HG02798 (cell line): Measurements from ENCODE around the gene CCDC7.
"Not testable (repeated sequence)": the region's sequence is repeated elsewhere in the genome, so short reads cannot be mapped to it uniquely, and the experiment has no call there.

Experiments
- ATAC-seq: cut with Tn5 transposase; IDR thresholded peaks from one replicate; pipeline ENCODE4 v1.9.1; 2021; ENCODE audit warnings: mild to moderate bottlenecking; ENCODE audit not compliant: unreplicated experiment, poor library complexity

CCDC7 gene

DNA sequence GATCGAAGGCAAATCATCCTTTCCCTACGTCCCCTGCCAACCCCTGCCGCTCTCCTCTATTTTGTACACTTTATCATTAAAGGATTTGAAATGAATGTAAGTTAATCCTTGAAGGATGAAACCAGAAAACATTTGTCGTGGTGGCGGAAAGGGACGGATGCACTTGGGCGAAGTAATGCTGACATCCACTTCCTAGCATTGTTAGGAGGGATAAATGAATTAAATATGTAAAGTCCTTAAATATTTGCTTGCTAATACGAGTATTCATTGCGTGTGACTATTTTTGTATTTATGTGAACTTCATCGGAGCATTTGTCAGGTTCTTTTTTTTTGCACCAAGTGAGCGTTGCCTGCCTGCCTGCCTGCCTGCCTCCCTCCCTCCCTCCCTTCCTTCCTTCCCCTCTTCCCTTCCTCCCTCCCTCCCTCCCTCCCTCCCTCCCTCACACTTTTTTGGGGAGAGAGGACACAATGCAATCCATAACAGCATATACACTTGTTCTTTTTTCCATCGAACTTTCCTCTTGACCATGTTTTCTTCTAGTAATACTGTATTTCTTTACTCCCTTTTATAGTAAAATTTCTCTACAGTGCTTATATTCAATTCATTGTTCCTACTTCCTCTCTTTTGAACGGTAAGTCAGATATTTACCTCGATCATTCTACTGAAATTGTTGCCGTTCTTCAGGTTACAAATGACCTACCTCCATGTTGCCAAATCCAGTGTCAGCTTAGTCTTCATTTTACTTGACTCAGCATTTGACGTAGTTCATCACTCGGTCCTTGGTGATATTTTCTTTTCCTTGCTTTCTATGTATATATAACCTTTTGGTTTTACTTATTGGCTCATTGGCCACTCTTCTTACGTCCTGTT is 831 bp downstream of the CCDC7 start:
- ATAC-seq: peak; percentile 11

GRCh38 chr10:32454148-32454547 is 8.2 kb downstream of the CCDC7 start:
- no peak for ATAC-seq

- ATAC-seq: no peak
Observed at GRCh38 chr10:32459051-32459698, 13.2 kb downstream of the CCDC7 start.

GRCh38 chr10:32461203-32461602 is 15.3 kb downstream of the CCDC7 start:
- ATAC-seq: no peak

DNA sequence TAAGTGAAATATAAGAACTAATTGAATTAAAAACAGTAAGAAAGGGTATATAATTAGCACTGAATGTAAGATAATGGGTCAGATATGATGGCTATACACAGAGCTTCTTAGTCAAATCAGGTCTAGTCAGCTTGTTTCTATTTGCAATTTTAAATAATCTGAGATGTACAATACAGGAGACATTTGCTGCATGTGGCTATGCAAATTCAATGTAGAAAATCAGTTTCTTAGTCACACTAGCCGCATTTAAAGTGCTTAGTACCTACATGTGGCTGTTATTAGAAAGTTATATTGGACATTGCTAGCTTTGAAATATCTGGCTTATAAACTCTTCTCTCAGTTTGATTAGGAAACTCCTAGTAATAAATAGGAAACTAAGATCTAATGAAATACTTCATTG is 25.3 kb downstream of the CCDC7 start:
- ATAC-seq: no peak

GRCh38 chr10:32477499-32477898 is 31.6 kb downstream of the CCDC7 start:
- no peak for ATAC-seq

GRCh38 chr10:32481606-32482005 is 35.7 kb downstream of the CCDC7 start:
- no peak for ATAC-seq

- not testable (repeated sequence) for ATAC-seq
Observed at GRCh38 chr10:32483019-32483502, 37.1 kb downstream of the CCDC7 start.

DNA sequence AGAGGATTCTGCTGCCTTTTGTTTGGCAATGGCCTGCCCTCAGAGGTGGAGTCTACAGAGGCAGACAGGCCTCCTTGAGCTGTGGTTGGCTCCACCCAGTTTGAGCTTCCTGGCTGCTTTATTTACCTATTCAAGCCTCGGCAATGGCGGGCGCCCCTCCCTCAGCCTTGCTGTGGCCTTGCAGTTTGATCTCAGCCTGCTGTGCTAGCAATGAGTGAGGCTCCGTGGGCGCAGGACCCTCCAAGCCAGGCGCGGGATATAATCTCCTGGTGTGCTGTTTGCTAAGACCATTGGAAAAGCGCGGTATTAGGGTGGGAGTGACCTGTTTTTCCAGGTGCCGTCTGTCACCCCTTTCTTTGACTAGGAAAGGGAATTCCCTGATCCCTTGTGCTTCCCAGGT is 42.1 kb downstream of the CCDC7 start:
- ATAC-seq: not testable (repeated sequence)

DNA sequence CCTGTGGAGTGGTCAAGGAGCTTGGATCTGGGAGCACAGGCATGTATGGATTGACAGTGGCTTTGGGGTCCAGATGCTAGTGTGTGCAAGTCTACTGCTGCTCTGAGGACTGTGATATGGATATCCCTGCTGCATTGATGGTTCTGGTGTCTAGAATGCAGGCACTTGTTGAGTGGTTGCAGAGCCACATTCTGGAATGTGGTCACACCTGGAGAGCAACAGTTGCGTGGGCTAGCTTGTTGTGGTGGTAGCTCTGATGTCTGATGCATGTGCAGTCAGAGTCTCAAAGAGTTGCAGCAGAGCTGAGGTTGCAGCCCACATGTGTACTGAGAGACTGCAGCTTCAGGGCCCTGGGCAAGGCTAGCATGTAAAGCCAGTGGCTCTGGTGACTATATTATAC is 43.2 kb downstream of the CCDC7 start:
- no peak for ATAC-seq

- no peak for ATAC-seq
Observed at GRCh38 chr10:32489901-32490300, 44.0 kb downstream of the CCDC7 start.

- ATAC-seq: not testable (repeated sequence)
Observed at GRCh38 chr10:32494562-32494961, 48.6 kb downstream of the CCDC7 start.

DNA sequence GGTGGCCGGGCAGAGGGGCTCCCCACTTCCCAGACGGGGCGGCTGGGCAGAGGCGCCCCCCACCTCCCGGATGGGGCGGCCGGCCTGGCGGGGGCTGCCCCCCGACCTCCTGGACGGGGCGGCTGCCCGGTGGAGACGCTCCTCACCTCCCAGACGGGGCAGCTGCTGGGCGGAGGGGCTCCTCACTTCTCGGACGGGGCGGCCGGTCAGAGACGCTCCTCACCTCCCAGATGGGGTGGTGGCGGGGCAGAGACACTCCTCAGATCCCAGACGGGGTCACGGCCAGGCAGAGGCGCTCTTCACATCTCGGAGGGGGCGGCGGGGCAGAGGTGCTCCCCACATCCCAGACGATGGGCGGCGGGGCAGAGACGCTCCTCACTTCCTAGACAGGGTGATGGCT is 54.2 kb downstream of the CCDC7 start:
- ATAC-seq: not testable (repeated sequence)

DNA sequence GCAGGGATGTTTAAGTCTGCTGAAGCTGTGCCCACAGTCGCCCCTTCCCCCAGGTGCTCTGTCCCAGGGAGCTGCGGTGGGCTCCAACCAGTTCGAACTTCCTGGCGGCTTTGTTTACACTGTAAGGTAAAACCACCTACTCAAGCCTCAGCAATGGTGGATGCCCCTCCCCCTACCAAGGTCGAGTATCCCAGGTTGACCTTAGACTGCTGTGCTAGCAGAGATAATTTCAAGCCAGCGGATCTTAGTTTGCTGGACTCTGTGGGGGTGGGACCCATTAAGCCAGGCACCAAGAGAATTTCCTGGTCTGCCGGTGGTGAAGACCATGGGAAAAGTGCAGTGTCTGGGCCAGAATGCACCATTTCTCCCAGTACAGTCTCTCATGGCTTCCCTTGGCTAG is 56.0 kb downstream of the CCDC7 start:
- ATAC-seq: no peak

DNA sequence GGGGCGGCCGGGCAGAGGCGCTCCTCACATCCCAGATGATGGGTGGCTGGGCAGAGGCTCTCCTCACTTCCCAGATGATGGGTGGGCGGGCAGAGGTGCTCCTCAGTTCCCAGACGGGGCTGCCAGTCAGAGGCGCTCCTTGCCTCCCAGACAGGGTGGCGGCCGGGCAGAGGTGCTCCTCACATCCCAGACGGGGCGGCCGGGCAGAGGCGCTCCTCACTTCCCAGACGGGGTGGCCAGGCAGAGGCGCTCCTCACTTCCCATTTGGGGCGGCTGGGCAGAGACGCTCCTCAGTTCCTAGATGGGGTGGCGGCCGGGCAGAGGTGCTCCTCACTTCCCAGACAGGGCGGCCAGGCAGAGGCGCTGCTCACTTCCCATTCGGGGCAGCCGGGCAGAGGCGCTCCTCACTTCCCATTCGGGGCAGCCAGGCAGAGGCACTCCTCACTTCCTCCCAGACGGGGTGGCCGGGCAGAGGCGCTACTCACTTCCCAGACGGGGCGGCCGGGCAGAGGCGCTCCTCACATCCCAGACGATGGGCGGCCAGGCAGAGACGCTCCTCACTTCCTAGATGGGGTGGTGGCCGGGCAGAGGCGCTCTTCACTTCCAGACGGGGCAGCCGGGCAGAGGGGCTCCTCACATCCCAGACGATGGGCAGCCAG is 60.0 kb downstream of the CCDC7 start:
- not testable (repeated sequence) for ATAC-seq

DNA sequence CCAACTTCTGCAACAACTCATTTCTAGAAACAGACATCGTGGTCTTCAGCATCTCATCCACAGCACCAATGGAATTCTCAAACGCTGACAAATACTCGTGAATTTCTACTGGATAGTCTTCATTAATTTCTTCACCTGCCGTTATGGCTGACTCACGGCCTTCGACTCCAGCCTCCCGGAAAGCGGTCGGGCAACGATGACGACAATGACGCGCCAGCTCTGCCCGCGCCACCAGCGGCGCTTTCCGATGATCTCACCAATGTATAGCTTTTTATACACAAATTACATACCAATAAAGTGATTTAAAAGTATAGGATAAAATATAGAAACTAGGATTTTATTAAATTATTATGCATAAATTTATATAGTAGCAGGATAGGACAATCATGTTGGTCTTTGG is 65.7 kb downstream of the CCDC7 start:
- ATAC-seq: no peak

DNA sequence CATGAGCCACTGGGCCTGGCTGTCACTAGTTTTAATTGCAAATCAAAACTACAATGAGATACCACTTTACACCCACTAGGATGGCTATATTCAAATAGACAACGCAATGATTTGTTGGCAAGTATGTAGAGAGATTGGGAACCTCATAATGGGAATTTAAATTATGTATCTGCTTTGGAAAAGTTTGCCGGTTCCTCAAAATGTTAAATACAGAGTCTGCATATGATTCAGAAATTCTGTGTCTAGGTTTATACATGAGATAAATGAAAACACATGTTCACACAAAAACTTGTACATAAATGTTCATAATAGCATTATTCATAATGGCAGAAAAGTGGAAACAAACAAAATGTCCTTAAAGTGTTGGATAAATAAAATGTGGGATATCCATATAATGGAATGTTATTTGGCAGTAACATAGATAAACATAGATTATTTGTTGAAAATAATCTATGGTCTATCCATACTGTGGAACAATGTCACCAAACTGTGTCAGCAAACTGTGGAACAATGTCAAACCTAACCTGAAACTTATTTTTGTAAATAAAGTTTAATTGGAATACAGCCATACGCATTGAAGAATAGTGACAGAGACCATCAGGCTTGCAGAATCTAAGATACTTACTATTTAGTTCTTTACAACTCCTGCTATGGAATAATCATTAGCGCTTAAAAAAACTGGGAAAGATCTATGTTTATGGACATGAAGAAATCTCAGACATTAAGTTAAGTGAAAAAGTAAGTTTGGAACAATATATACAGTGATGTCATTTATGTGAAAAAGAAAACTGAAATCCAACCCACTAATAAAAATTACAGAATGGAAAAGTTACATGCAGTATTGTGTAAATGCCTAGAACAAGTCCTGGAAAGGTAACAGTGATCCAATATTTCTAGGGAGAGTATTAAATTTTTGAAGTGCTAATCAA is 70.9 kb downstream of the CCDC7 start:
- ATAC-seq: no peak

DNA sequence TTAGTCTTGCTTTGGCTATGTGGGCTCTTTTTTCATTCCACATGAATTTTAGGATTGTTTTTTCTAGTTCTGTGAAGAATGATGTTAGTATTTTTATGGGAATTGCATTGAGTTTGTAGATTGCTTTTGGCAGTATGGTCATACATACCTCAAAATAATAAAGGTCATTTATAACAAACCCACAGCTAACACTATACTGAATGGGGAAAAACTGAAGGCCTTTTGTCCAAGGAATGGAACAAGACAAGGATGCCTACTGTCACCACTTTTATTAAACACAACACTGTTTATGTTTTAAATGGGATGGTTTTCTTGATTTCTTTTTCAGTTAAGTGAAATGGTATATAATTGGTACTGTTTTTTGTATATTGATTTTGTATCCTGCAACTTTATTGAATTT is 84.3 kb downstream of the CCDC7 start:
- ATAC-seq: no peak

- no peak for ATAC-seq
Observed at GRCh38 chr10:32538256-32538655, 92.3 kb downstream of the CCDC7 start.
